GM21528 (cell line): ENCODE data around the gene ANO10.
"Not testable (repeated sequence)": the region's sequence is repeated elsewhere in the genome, so short reads cannot be mapped to it uniquely, and the experiment has no call there.

Source experiments
- ATAC-seq: cut with Tn5 transposase; IDR thresholded peaks from one replicate; pipeline ENCODE4 v1.9.1; 2021; ENCODE audit warnings: mild to moderate bottlenecking, moderate library complexity; ENCODE audit not compliant: unreplicated experiment, low FRiP score

ANO10 gene

DNA sequence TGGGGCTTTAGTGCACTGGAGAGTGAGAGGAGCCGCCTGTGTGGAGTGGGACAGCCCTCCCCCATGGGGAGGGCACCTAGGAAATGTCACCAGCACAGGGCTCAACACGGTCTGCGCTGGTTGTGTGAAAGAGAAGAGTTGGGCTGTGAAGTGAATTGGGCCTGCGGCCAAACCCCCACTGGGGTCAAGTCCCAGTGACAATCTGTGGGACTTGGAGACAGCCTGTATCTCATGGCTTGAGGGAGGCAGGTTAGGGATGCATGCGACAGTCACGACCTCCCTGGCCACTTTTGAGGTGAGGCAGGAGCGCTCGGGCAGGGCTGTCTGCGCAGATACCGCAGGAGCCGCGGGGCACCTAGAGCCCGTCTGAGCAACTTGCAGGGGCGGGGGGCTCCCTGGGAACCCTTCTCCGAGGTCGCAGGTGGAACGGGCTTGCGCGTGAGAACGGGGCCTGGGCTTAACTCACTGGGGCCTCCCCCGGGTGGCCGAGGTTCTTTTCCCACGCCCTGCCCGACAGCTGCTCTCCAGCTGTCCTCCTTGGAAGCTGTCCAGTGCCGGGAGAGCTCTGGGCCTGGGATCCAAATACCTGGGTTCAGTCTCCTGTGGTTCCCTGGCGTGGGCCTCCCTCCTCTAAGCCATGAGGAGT is 258.1 kb downstream of the ANO10 start:
- no peak for ATAC-seq

DNA sequence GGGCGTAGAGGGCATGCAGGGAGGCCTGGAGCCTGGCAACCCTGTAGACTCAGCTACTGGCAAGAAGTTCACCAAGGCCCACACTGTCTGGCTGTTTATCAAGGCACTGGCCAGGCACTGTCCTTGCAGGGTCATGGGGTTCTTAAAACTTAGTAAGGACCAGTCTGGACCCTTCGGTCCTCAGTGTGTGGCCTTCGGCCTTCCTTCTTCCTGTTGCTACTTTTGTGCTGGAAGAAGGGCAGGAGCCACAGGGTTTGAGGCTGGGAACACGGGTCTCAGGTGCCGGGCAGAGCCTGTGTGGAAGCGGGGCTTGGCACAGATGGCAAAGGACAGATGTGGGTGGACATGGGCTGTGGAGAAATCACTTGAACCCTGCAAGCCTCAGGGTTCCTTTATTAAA is 258.9 kb downstream of the ANO10 start:
- ATAC-seq: no peak

DNA sequence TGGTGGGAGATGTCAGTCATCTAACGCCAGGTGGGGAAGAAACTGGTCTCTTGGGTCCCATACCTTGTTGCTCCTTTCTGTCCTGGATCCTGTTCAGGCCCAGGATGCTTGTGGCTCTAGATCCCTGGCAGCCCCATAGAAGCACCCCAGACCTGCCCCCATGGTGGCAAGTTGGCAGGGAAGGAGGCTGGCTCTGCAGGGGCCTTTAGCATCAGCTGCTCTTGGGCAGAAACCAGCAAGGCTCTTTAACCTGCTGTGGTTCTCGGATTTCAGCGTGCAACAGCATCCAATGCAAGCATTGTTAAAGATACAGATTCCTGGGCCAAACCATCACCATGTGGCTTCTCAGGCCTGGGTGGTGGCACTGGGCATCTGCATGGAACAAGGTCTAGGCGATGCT is 259.6 kb downstream of the ANO10 start:
- no peak for ATAC-seq

DNA sequence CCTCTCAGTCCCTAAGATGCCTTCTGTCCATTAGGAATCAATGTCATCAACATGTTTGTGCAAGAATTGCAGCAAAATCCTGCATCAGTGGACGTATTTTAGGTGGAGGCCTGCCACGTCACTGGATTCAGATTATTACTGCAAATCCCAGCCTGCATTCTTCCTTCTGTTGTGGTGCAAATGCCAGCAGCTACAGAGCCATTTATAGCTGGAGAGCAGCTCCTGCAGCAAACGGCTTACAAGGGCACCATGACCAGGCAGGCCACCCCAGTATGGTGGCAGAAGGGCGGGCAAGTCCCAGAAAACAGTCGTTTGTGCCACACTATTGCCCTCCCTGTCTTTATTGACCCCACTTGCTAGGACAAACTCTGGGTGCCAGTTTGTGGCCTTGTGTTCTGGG is 260.7 kb downstream of the ANO10 start:
- ATAC-seq: no peak

DNA sequence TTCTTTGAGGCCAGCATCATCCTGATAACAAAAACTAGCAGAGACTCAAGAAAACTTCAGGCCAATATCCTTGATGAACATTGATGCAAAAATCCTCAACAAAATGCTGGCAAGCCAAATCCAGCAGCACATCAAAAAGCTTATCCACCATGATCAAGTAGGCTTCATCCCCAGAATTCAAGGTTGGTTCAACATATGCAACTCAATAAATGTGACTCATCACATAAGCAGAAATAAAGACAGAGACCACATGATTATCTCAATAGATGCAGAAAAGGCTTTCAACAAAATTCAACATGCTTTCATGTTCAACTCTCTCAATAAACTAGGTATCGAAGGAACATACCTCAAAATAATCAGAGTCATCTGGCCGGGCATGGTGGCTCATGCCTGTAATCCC is 265.8 kb downstream of the ANO10 start:
- ATAC-seq: not testable (repeated sequence)

DNA sequence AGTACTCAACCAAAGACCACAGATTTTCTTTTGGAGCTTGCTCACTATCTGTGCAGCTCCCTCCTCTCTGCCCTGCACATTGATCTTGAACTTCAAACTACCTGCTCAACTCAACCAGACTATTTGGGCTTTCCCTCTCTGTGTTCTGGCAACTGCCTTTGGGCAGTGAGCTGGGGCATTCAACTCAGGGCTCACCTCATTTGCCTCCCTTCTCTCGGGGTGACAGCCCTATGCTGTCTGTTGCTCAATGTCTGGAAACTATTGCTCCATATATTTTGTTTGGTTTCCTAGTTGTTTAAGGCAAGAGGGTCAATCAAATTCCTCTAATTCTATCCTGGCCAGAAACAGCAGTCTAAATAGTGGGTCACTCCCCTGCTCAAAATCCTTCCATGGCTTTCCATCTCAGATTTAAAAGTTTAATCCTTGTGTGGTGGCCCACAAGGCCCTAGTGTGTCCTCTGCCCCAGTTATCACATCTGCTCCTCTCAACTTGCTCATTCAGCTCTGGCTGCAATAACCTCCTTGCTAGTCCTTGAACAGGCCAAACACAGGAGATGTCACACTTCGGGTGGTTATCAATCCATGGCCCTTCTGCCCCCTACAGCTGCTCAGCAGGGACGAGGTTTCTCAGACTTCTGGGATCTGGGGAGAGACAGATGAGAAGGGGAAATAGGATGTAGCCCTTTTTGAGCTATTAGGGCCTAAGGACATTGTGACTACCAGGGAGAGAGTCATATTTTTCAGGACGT is 267.7 kb downstream of the ANO10 start:
- ATAC-seq: no peak

DNA sequence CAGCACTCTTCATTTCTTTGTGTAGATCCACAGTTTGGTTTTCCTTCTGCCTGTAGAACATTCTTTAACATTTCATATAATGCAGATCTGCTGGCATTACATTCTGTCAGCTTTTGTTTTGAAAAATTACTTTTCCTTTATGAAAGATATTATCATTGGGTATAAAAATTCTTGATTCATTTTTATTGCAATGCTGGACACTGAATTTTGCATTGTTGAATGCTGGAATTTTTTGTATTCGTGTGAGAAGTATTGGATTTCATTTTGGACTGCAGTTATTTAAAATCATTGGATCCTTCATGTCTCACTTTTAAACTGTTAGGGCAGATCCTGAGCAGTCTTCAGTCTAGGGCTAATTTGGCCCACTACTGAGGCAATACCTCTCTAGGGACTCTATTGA is 268.4 kb downstream of the ANO10 start:
- ATAC-seq: no peak

DNA sequence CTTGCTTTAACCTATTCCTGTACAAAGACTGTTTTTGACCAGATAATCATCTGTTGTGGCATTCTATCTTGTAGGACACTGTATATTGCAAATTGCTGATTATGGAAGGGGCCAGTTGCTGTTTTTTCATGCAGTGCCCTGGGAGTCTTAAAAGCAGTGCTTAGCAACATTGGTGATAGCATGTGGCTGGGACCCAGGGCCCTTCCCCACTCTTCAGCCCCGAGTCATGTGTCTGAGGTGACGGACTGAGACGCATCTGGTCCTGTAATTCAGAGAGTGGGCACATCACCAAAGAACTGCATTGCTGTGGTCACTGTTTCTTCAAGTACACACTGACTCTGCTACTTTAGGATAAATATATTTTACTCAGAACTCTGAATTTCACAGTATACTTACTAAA is 272.1 kb downstream of the ANO10 start:
- ATAC-seq: no peak

DNA sequence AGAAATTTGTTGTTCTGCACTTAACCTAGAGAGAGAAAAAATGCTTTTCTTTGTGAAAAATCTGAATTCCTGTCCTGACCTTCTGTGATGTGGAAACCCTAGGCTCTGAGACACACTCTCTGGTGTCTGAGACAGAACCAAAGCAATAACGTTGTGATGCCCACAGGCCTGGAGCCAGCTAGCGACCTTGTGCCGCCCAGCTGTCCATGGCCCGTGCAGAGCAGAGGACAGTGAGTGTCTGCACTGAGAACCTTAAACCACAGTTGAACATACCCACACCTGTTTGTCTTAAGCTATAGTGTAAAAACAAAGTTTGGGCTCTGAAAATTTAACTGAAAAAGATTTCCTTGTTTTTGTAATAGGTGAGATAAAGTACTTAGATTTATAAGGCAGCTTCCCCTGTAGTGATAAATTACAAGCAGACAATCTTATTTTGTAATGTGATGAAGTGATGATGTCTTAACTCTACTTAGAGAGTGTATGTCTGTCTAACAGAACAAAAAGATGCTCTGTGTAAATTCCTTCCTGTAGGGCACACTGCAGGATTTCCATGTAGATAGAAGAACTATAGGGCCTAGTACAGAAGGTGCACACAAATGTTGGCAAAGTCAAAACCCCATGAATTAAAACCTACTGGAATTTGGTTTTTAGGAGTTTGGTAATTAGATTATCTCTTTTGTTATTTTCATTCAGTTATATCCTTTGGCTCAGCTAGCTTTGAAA is 272.8 kb downstream of the ANO10 start:
- ATAC-seq: no peak

DNA sequence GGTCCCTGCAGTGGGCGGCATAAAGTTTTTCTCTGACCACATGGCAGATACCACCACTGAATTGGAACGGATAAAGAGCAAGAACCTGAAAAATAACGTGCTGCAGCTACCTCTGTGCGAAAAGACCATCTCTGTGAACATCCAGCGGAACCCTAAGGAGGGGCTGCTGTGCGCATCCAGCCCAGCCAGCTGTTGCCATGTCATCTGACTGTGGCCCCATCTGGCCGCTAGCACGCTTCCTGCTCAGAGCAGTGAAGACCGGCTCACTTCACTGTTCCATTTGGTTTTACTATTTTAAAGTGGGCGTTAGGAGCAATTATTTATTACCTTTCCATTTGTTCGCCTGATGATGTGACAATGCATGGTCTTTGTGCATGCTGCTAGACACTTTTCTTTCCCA is 273.5 kb downstream of the ANO10 start:
- ATAC-seq: no peak

DNA sequence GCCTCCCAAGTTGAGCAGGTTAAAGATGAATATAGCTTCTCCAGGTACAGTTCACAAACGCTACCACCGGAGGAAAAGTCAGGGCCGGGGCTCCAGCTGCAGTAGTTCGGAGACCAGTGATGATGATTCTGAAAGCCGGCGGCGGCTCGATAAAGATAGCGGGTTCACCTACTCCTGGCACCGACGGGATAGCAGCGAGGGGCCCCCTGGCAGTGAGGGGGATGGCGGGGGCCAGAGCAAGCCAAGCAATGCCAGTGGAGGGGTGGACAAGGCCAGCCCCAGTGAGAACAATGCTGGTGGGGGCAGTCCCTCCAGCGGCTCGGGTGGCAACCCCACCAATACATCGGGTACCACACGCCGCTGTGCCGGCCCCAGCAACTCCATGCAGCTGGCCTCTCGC is 274.0 kb downstream of the ANO10 start:
- ATAC-seq: no peak

DNA sequence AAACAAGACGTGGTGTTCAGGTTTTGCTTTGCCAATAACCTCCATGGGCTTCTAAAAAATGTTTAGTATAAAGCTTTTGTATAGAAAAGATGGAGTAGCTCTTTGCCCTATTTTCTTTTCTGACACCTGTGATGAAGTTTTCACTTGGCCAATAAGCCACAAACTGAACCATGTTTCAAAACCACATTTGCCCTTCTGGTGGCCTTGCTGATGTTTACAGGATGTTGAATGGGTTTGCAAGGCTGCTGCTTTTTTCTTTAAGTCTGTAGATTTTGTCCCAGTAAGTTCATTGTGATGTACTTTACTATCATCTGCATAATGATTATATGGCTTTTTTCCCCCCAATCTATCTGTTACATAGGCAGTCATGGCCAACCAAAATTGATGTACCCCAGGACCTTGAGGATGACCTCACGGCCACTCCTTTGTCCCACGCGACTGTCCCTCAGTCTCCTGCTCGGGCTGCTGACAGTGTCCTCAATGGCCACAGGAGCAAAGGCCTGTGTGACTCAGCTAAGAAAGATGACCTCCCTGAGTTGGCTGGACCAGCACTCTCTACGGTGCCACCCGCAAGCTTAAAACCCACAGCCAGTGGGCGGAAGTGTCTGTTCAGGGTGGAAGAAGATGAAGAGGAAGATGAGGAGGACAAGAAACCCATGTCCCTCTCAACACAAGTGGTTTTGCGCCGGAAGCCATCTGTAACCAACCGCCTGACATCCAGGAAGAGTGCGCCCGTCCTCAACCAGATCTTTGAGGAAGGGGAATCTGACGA is 274.6 kb downstream of the ANO10 start:
- no peak for ATAC-seq

DNA sequence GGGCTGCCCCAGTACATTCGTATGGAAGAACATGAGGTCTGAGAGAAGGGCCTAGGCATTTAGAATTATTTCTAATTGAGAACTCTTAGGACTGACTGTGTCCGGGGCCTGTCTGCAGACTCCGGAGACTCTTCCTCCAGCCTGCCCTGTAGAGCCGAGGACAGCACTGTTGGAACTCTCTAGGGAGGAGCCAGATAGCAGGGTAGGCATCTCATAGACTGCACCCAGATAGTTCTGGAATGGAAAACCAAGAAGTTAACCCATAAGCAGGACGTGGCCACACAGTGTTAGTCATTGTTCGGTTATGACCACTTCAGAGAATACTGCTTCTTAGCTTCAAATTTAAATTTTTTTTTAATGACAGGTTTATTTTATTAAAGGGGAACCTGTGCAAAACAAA is 275.9 kb downstream of the ANO10 start:
- no peak for ATAC-seq

DNA sequence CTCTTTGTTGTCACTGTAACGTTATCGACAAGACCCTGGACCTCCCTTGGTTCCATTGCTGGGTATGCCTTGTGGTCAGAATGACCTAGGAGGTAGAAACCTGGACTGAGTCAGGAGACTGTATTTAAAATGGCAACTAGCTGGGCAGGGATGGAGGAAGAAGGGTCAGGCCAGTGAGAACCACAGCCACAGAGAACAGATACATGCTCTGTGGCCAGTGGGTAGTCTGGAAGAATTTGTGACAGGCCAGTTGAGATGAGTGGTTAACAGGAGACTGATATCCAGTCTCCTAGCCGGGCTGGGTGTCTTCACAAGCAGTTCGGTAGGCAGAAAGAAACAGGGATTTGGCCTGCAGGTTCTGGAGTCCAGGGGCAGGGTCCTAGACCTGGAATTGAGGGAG is 276.6 kb downstream of the ANO10 start:
- no peak for ATAC-seq

DNA sequence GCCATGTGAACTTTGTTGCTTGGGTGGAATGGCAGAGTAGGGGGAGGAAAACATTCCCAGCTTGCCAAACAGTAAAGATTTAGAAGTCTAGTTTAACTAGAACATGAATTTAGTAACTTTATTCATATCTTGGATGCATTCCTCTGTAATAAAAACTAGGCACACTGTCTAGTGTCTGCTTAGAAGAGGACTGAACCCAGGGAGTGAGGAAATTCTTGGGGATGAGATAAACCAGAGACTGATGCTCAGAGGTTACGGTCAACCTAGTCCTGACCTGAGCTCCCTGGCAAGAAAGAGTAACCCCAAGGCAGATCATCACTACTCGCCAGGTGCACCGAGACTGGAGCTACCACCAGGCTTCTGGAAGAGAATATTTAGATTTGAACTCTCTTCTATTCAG is 277.3 kb downstream of the ANO10 start:
- no peak for ATAC-seq

DNA sequence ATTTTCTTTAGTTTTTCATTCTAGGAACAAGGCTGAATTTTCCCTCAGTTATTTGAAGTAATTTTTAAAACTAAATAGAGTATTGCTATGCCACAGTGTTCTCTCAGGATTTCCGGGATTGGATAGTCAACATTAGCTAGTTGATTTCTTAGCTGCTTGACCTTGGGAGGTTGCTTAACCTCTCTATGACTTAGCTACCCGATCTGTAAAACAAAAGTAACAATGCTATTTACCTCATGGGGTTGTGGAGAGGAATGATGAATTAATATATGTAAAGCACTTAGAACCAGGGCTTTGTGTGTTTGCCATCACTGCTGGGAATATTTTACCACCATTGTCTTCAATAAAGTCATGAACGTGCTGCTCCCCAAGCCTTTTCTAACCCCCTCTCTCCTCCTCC is 278.0 kb downstream of the ANO10 start:
- no peak for ATAC-seq

DNA sequence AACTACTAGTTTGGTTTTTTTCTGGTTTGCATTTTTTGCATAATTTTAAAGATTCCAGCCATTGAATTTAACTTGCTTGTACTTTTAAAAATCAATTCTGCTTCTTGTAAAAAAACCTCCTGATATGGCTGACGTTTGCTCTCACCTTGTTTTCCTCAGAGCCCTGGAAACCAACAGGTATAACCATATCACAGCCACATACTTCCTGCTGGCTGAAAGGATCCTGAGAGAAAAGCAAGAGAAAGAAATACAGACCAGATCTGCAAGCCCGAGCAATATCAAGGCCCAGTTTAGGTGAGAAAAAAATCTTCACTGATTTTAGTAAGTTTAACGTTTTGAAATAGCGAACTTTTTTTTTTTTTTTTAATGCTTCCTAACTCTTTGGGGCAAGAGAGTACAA is 278.6 kb downstream of the ANO10 start:
- no peak for ATAC-seq

DNA sequence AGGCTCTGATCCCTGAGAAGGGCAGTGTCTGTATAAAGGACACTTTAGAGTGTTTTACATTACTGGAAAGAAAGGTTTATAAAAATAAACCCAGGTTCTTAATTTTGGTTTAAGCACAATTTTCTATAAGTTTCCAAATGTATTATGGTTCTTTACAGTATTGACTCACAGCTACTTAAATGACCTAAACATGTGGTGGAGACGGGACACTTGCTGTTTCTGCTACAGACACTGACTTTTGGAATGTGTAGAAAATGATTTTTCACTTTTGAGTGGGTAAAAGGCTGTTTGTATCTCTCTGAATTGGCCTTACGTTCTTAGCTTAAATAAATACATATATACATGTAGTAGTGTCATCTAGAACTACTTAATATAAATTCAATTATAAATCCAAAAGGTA is 280.0 kb downstream of the ANO10 start:
- ATAC-seq: no peak

DNA sequence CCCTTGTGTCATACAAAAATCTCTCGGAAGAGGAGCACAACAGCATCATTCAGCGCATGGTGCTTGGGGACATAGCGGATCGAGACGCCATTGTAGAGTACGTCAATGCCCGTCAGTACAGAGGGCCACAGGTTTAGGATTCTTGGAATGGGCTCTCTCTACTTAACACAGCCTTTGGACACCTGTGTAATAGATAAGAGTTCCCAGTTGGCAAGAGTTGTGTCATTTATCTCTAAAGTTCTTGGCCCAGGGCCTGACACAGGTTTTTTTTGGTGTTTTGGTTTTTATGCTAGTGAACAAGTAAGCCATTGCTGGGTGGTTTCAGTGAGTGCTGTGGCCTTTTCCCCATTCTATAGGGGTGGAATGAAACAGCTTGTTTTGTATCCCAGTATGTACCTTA is 281.4 kb downstream of the ANO10 start:
- ATAC-seq: no peak

DNA sequence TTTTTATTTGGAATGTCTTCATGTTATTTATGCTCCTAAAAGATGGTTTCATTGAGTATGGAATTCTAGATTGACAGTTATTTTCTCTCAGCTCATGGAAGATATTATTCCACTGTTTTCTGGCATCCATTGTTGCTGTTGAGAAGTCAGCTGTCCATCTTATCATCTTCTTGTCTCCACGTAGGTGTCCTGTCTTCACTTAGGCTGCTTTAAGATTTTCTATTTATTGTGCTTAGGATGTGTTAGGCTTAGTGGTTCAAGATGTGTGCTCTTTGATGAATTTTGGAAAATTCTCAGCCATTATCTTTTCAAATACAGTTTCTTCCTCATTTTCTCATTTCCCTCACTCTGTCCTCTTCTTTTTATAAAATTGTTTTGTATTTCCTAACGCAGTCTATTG is 283.5 kb downstream of the ANO10 start:
- no peak for ATAC-seq

DNA sequence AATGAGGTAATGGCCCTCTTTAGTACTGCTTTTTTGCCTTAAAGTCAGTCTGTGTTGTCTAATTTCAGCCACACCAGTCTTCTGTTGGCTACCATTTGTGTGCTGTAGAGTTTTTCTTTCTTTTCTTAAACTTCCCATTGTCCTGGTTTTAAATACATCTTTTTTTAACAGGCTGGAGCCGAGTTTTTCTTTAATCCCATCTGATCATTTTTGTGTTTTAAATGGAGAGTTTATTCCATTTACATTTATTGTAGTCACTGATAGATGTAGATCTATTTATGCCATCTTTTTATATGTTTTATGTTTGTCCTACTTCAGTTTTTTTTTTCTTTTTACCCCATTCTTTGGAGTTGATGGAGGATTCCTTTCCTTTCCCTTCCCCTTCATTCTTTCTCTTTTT is 286.0 kb downstream of the ANO10 start:
- no peak for ATAC-seq
